CD4-positive, alpha-beta T cell treated with Interleukin-17A for 1 hour (primary cell): ENCODE data around the gene MYO1C.
"Not testable (repeated sequence)": the region's sequence is repeated elsewhere in the genome, so short reads cannot be mapped to it uniquely, and the experiment has no call there.

Experiments
- DNase-seq: peaks from one replicate; pipeline ENCODE4 v3.0.0-alpha.2; 2020

Gene MYO1C

DNA sequence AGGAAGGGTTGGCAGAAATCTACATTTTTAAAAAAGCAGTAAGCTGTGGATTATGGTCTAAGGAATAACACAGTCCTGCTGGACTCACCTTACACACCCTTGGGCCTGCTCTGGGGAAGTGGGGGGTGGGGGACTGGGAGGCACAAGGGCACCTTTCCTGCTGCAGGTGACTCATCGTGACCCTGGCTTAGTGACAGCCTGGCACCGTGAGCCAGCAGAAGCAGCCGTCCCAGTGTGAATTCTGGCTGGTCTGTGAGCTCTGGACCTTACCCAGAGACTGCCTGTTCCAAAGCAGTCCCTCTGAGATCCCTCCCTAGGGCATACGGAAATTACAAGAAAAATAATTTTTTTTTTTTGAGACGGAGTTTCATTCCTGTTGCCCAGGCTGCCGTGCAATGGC is 32.3 kb downstream of the MYO1C start:
- DNase-seq = no peak

- peak; percentile 97 for DNase-seq
Measured at GRCh38 chr17:1455797-1456599, 36.5 kb downstream of the MYO1C start, which contains the start of gene CRK. TSS of gene CRK (minus strand) at chr17:1456232. CDS start at chr17:1456117, 115 bp downstream.

- DNase-seq = peak; percentile 46
Measured at GRCh38 chr17:1455291-1455796, 37.1 kb downstream of the MYO1C start.

- no peak for DNase-seq
Measured at GRCh38 chr17:1454541-1454940, 37.9 kb downstream of the MYO1C start.

DNA sequence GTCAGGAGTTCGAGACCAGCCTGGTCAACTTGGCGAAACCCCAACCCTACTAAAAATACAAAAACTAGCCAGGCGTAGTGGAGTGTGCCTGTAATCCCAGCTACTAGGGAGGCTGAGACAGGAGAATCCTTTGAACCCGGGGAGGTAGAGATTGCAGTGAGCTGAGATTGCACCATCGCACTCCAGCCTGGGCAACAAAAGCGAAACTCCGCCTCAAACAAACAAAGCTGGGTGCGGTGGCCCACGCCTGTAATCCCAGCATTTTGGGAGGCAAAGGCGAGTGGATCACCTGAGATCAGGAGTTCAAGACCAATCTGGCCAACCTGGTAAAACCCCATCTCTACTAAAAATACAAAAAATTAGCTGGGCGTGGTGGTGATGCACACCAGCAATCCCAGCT is 38.8 kb downstream of the MYO1C start:
- DNase-seq = not testable (repeated sequence)

- DNase-seq = no peak
Measured at GRCh38 chr17:1452836-1453235, 39.6 kb downstream of the MYO1C start.

- DNase-seq = not testable (repeated sequence)
Measured at GRCh38 chr17:1450261-1450660, 42.2 kb downstream of the MYO1C start.

GRCh38 chr17:1449412-1449967 is 43.0 kb downstream of the MYO1C start:
- no peak for DNase-seq

DNA sequence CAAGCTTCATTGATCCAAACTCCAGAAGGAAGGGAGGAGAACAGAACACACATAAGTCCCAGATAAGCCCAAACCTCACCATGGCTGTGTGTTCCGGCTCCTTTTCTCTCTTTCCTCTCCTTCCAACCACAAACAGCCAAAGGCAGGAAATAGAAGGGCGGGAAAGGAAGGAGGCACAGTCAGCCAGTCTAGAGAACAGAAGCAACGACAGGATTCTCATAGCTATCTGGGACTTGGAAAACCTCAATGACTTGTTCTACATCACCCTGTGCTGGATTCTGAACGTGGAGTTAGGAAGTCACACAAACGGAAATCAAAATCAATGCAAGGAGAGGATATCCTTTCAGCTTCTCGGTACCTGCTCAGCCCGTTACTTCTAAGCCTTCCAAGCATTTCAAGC is 45.4 kb downstream of the MYO1C start:
- no peak for DNase-seq

GRCh38 chr17:1446201-1446600 is 46.3 kb downstream of the MYO1C start:
- DNase-seq = no peak

DNA sequence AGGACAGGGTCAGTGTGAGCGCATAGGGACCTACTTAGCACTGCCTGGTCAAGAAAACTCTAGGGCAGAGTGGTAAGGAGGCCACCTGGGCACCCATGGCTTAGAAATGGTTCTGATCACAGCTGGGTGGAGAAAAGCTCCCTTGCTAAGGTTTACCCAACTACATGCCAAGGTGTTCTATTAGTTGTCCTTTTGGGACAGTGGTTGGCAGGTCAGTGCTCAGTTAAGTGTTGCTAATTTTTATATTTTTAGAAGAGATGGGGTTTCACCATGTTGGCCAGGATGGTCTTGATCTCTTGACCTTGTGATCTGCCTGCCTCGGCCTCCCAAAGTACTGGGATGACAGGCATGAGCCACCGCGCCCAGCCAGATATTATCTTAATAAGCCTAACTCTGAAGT is 46.8 kb downstream of the MYO1C start:
- not testable (repeated sequence) for DNase-seq

DNA sequence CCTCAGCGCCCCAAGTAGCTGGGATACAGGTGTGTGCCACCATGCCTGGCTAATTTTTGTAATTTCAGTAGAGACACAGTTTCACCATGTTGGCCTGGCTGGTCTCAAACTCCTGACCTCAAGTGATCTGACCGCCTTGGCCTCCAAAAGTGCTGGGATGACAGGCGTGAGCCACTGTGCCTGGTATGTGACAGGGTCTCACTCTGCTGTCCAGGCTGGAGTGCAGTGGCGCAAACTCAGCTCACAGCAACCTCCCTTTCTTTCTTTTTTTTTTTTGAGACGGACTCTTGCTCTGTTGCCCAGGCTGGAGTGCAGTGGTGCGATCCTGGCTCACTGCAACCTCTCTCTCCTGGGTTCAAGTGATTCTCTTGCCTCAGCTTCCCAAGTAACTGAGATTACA is 49.8 kb downstream of the MYO1C start:
- DNase-seq = not testable (repeated sequence)

GRCh38 chr17:1442187-1442586 is 50.3 kb downstream of the MYO1C start:
- no peak for DNase-seq

- DNase-seq = no peak
Measured at GRCh38 chr17:1440921-1441320, 51.6 kb downstream of the MYO1C start.

DNA sequence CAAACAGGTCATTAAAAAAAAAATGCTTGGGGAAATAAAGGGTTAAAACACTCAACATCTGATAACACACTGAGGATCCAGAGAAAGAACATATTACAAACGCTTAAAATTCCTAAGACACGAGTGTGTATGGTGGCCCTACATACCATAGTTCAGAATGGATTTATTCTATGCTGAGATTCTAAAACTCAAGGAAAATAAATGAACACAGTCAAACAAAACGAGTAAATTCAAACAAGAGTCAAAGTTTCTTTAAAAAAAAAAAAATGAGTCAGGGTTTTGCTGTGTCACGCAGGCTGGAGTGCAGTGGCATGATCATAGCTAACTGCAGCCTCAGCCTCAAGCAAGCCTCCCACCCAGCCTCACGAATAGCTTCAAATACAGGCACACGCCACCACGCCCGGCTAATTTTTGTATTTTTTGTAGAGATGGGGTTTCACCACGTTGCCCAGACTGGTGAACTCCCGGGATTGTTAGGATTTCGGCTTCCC is 53.8 kb downstream of the MYO1C start:
- DNase-seq = no peak

DNA sequence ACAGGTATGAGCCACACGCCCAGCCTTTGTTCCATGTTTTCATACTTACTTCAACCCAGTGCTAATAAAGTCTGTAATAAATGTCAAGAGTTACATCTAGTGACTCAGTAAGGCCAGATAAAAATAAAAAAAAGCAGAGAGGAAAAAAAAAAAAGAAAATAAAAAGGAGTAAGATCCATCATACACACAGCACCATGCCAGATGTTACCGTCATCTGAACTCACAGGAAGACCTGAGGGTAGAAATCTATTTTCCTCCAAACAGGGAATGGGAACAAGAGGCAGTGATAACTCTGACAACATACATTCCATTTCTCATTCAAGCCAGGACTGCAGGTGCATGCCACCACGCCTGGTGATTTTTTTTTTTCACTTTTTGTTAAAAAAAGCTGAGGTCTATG is 57.2 kb downstream of the MYO1C start:
- DNase-seq = no peak

DNA sequence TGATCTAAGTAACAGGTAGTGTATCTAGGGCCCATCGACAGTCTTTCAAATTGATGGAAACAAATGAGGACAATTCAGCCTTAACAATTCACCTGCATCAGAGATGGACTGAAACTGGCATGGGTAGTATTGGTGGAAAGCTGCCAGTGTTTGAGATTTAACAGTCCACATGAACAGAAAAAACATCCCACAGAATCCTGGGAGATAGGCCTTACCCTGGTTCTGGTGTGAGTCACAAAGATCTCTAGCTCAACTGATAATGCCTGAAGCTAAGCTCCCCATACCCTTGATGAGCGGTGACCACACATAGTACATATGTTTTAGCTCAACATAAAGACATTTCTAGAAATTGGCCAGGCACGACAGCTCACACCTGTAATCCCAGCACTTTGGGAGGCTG is 58.3 kb downstream of the MYO1C start:
- DNase-seq = no peak

DNA sequence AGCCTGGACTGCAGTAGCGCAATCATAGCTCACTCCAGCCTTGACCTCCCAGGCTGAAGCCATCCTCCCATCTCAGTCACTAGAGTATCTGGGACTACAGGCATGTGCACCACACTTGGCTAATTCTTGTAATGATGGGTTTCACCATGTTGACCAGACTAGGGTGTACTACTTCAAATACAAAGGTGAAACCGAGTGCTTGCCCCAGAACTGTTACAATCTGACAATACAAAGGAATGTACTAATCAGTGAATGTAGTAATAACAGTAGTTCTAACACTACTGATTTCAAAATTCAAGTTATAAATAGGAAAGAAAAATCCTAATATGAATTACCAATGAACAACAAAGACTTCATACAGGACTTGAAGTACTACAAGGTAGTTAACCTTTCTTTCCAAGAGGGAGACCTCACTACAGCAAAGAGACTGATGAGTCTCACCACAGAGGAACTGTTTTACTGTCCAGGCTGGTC is 60.8 kb downstream of the MYO1C start:
- no peak for DNase-seq

DNA sequence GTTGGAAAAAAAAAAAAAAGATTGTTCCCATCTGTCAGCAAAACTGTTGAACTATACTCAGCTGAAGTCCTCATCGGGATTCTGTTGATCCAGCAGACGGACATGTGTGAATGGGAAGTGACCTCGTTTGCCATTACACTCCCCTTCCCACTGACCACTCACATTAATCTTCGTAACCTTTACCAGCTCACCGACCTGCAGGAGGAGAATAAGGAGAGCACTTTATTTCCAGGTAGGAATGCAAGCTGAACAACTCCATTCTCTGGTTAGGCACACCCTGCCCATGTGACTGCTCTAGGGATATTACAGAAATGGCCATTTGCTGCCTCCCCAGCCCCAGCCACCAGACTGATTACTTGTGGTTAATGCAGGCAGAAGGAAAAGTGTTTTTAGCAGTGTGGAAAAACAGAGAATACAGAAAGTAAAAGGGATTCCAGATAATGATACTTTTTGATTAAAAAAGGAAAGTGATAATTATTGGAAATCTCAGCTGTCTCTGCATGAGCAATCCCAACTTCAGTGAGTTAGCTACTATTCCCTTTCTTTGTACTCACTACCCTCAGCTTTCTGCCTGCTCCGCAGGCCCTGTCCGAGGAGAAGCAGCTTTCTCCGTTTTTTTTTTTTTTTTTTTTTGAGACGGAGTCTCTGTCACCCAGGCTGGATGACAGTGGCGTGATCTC is 68.9 kb downstream of the MYO1C start:
- DNase-seq = no peak

DNA sequence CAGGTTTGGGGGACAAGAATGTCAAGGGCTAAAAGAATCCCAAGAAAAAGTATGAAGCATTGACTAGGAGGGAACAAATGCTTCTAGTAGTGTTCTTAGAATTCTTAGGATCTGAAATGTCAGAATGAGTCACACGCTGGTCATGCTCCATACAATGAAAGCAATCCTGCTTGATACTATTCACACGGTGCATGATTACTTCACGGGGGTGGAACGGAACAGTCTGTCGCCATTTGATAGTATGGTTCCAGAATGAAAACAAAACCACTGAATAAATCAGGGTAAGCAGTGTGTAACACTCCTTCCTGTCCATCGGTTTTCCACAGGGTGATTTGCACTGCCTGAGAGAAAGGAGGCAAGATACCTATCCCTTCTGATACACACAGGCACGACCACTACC is 69.6 kb downstream of the MYO1C start:
- no peak for DNase-seq

GRCh38 chr17:1421470-1421869 is 71.0 kb downstream of the MYO1C start:
- no peak for DNase-seq

GRCh38 chr17:1420981-1421380 is 71.5 kb downstream of the MYO1C start:
- no peak for DNase-seq

DNA sequence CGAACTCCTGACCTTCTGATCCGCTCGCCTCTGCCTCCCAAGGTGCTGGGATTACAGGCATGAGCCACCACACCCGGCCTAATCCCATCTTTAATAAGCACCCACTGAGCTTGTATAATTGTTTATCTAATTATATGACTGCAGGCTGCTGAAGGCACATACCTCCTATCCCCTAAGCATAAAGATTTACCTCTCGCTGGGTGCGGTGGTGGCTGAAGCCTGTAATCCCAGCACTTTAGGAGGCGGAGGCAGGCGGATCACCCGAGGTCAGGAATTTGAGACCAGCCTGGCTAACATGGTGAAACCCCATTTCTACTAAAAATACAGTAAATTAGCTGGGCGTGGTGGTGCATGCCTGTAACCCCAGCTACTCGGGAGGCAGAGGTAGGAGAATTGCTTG is 72.3 kb downstream of the MYO1C start:
- no peak for DNase-seq

DNA sequence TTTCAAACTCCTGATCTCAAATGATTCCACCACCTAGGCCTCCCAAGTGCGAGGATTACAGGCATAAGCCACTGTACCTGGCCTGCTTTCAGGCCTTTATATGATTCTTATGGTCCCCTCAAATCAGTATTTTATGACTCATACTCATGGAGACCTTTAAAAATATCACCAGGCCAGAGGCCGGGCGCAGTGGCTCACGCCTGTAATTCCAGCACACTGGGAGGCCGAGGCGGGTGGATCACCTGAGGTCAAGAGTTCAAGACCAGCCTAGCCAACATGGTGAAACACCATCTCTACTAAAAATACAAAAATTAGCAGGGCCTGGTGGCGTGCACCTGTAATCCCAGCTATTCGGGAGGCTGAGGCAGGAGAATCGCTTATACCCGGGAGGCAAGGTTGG is 74.0 kb downstream of the MYO1C start:
- DNase-seq = not testable (repeated sequence)
